Osteocyte (in vitro differentiated cells): ENCODE data around the gene MLH3. TPM values are rescaled to one million over a fixed set of nuclear protein-coding genes. Genes with fewer than 3 reads are reported as not detected.

ENCODE experiments used
- DNase-seq: peaks from one replicate; pipeline ENCODE4 v3.0.0; 2021; ENCODE audit warnings: mixed read lengths; ENCODE audit not compliant: unreplicated experiment; ENCODE audit errors: extremely low spot score
- H3K27ac Mint-ChIP-seq: one replicate; pipeline ENCODE4 v1.8.0; 2021; ENCODE audit warnings: mild to moderate bottlenecking, mixed read lengths; ENCODE audit not compliant: unreplicated experiment
- H3K27me3 Mint-ChIP-seq: one replicate; pipeline ENCODE4 v1.8.0; 2021; ENCODE audit warnings: mixed read lengths; ENCODE audit not compliant: unreplicated experiment
- H3K36me3 Mint-ChIP-seq: one replicate; pipeline ENCODE4 v1.8.0; 2021; ENCODE audit warnings: mixed read lengths; ENCODE audit not compliant: unreplicated experiment
- H3K4me1 Mint-ChIP-seq: one replicate; pipeline ENCODE4 v1.8.0; 2021; ENCODE audit warnings: mixed read lengths; ENCODE audit not compliant: unreplicated experiment
- H3K4me3 Mint-ChIP-seq: one replicate; pipeline ENCODE4 v1.8.0; 2021; ENCODE audit warnings: mild to moderate bottlenecking, moderate library complexity, mixed read lengths; ENCODE audit not compliant: unreplicated experiment
- H3K9me3 Mint-ChIP-seq: one replicate; pipeline ENCODE4 v1.8.0; 2021; ENCODE audit warnings: mixed read lengths; ENCODE audit not compliant: unreplicated experiment
- total RNA-seq: library from RNA; stranded (reverse); gene quantifications from 2 replicates; pipeline ENCODE4 v1.2.1, GENCODE V29; 2021
- TF ChIP-seq, protein P1 (sequence below): fragments of 200-600 bp; sonication (generic); IDR thresholded peaks from 2 replicates; pipeline ENCODE4 v1.5.0; 2021; ENCODE audit warnings: antibody characterized with exemption, mild to moderate bottlenecking, moderate library complexity

Gene MLH3
- total RNA-seq, 1 donor from 2014 or later, result 21.8 TPM

GRCh38 chr14:75088153-75088552, 36.9 kb upstream of the MLH3 start:
- TF ChIP-seq, protein P1, sequence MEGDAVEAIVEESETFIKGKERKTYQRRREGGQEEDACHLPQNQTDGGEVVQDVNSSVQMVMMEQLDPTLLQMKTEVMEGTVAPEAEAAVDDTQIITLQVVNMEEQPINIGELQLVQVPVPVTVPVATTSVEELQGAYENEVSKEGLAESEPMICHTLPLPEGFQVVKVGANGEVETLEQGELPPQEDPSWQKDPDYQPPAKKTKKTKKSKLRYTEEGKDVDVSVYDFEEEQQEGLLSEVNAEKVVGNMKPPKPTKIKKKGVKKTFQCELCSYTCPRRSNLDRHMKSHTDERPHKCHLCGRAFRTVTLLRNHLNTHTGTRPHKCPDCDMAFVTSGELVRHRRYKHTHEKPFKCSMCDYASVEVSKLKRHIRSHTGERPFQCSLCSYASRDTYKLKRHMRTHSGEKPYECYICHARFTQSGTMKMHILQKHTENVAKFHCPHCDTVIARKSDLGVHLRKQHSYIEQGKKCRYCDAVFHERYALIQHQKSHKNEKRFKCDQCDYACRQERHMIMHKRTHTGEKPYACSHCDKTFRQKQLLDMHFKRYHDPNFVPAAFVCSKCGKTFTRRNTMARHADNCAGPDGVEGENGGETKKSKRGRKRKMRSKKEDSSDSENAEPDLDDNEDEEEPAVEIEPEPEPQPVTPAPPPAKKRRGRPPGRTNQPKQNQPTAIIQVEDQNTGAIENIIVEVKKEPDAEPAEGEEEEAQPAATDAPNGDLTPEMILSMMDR, result no peak
- H3K4me3 Mint-ChIP-seq, result no peak overlapping the region
- no peaks in the 10 kb centered on the region for H3K27me3 Mint-ChIP-seq
- H3K27ac Mint-ChIP-seq, result no peak overlapping the region
- no peaks in the 10 kb centered on the region for H3K4me1 Mint-ChIP-seq
- H3K36me3 Mint-ChIP-seq, result peaks cover 48% of the 10 kb centered on the region
- DNase-seq, result no peak
- no peaks in the 10 kb centered on the region for H3K9me3 Mint-ChIP-seq

DNA sequence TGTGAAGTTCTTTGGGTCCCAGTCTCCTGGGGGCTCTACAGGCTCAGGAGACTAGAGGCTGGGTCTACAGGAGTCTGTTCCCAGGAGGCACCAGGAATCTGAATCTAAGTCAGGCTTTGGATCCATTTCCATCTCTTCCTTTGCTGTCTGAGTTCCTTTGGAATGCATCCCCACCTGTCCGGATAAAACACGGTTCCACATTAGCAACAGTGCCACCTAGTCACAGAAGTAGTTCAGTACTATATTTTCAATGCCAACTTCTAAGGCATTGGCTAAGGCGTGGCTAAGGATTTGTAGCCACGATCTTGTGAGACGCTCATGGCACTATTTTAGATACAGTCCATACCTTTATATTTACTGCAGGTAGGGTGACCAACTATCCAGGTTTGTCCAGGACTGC, 33.2 kb upstream of the MLH3 start:
- TF ChIP-seq, protein P1, result peak; percentile 19
- no peak for DNase-seq
- Mint-ChIP-seq H3K27ac (no peak overlapping the region), H3K36me3 (peaks cover 39% of the 10 kb centered on the region), H3K4me3 (no peak overlapping the region), H3K4me1 (peaks cover 7% of the 10 kb centered on the region), H3K9me3 (no peaks in the 10 kb centered on the region), H3K27me3 (no peaks in the 10 kb centered on the region)

- TF ChIP-seq, protein P1, result no peak
- H3K4me1 Mint-ChIP-seq, result peaks cover 7% of the 10 kb centered on the region
- DNase-seq, result no peak
- H3K27me3 Mint-ChIP-seq, result no peaks in the 10 kb centered on the region
- no peak overlapping the region for H3K4me3 Mint-ChIP-seq
- no peak overlapping the region for H3K27ac Mint-ChIP-seq
- peaks cover 39% of the 10 kb centered on the region for H3K36me3 Mint-ChIP-seq
- H3K9me3 Mint-ChIP-seq, result no peaks in the 10 kb centered on the region
These were observed 32.0 kb upstream of the MLH3 start for GRCh38 chr14:75083271-75083670.

GRCh38 chr14:75081660-75082229, 30.5 kb upstream of the MLH3 start:
- peaks cover 29% of the 10 kb centered on the region for H3K36me3 Mint-ChIP-seq
- no peak overlapping the region for H3K27ac Mint-ChIP-seq
- H3K4me1 Mint-ChIP-seq, result peaks cover 7% of the 10 kb centered on the region
- no peaks in the 10 kb centered on the region for H3K27me3 Mint-ChIP-seq
- TF ChIP-seq, protein P1, result no peak
- no peaks in the 10 kb centered on the region for H3K9me3 Mint-ChIP-seq
- no peak for DNase-seq
- H3K4me3 Mint-ChIP-seq, result no peak overlapping the region

- H3K4me1 Mint-ChIP-seq, result peaks cover 7% of the 10 kb centered on the region
- TF ChIP-seq, protein P1, result no peak
- H3K36me3 Mint-ChIP-seq, result peaks cover 15% of the 10 kb centered on the region
- H3K27me3 Mint-ChIP-seq, result peaks cover 4% of the 10 kb centered on the region
- no peaks in the 10 kb centered on the region for H3K9me3 Mint-ChIP-seq
- H3K4me3 Mint-ChIP-seq, result no peak overlapping the region
- no peak for DNase-seq
- no peak overlapping the region for H3K27ac Mint-ChIP-seq
These were observed 28.3 kb upstream of the MLH3 start for GRCh38 chr14:75079521-75079920.
